Left renal cortex interstitium (tissue), 4 donors: ENCODE results near the gene SNRPA. TPM values are rescaled to one million over a fixed set of nuclear protein-coding genes. Genes with fewer than 3 reads are reported as not detected.

ENCODE experiments used
- DNase-seq, 4 donors: peaks; one replicate each; pipeline ENCODE4 v3.0.0-alpha.2; 2013; ENCODE audit warnings: low read depth in 4 of 4, low spot score in 2 of 4, missing footprints in 1 of 4
- polyA plus RNA-seq, 4 donors: library from polyadenylated mRNA; unstranded; fragments of 120-200 nt; gene quantifications; one replicate each; pipeline ENCODE4 v1.2.1, GENCODE V29; 2013; ENCODE audit not compliant: insufficient read length in 4 of 4

Gene SNRPA
- 100 to 1,000 TPM; 107 to 135 (median 124) TPM for polyA plus RNA-seq

DNA sequence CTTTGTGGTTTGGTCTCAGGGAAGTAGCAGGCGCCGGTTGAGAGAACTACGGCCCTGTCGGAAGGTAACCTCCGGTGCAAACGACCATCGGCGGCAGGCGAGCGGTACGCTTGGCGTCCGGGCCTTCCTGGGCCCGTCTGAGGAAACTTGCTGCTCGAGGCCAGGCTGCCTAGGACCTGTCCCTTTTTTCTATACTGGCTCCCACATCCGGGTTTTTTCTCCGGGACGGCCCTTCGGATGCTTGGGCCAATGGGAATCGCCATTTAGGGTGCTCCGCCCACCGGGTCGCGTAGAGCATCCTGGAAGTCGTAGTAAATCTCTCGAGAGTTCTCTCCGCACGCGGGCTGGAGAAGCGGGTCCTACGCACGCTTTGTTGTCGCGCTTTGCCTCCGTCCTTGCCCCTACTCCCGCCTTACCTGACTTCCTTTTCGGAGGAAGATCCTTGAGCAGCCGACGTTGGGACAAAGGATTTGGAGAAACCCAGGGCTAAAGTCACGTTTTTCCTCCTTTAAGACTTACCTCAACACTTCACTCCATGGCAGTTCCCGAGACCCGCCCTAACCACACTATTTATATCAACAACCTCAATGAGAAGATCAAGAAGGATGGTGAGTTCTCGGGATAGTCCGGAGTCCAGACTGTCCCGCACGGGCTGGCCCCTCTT, at the start of gene SNRPA:
TSS of gene SNRPA (plus strand) at position 330 of the 664 bp plus-strand sequence. CDS start at position 536, 206 bp downstream.
- DNase-seq, result peak in 3 of 4 donors; percentile 98 to 99 (median 99)

GRCh38 chr19:40701758-40702157, 49.2 kb upstream of the SNRPA start:
- no peak for DNase-seq

GRCh38 chr19:40702337-40703012, 48.5 kb upstream of the SNRPA start:
- DNase-seq, result no peak

DNA sequence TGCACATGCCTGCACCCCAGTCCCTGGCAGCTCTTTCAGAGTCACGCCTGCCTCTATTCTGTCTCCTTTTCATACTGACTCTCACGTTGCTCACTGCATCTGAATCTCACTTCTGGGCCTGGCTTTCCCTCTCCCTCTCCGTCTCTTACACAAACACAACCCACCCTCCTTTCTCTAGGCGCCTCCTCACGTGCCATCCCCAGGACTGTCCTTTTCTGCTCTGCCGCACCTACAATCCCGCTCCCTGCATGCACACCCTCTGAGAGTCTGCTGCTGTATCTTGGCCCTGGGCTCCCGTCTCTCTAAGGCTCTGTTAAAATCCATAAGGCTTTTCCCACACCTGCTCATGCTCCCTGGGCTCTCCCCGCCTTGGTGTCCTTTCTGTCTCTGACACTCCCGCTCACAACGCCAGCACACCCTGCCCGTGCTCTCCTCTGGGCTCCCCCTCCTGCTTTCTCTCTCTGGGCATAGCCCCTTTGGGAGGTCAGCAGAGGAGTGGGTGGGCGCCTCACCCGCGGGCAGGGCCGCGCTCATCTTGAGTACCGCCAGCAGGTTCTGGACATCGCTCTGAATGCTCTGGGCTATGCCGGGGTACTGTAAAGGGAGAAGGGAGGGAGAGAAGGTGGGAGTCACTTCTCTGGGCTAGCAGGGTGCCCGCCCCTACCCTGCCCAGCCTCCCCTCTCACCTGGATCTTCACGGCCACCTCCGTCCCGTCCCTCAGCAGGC, 47.8 kb upstream of the SNRPA start:
- no peak for DNase-seq

- no peak for DNase-seq
Observed at GRCh38 chr19:40704491-40705361, 46.3 kb upstream of the SNRPA start.

DNA sequence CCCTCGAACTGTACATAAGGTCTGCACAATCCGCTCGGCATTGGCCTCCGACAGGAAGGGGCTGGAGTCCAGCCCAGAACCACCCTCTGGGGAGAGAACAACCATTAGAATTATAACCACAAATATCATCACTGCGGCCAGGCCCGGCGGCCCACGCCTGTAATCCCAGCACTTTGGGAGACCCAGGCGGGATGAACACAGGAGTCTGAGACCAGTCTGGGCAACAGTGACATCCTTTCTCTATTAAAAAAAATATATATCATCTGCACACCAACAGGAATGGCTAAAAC, 45.7 kb upstream of the SNRPA start:
- DNase-seq, result no peak

DNA sequence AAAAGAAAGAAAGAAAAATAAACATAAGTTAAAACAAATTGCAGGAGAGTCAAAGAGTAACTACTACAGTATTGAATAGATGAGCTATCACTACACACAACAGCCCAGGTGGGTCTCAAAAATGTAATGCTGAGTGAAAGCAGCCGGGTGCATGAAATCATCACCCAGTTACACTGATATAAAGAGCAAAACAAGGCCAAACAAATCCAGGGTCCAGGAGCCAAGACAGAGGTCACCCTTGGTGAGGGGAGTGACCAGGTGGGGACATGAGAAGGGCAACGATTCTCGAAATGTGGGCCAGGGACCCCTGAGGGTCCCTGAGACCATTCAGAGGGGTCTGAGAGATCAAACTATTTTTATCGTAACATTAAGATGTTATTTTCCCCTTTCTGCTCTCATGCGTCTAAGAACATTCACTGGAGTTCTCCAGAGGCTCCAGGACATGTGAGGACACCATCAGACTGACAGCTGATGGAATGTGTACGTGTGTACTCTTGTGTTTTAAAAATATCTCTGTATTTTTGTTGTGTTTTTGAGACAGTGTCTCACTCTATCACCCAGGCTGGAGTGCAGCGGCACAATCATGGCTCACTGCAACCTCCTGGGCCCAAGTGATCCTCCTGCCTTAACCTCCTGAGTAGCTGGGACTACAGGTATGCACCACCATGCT, 44.9 kb upstream of the SNRPA start:
- DNase-seq, result no peak

GRCh38 chr19:40707615-40708014, 43.4 kb upstream of the SNRPA start:
- no peak for DNase-seq

GRCh38 chr19:40709817-40710216, 41.2 kb upstream of the SNRPA start:
- DNase-seq, result no peak

- DNase-seq, result no peak
Observed at GRCh38 chr19:40713939-40714338, 37.1 kb upstream of the SNRPA start.

- DNase-seq, result peak; percentile 84 to 92 (median 84)
Observed at GRCh38 chr19:40714441-40715299, 36.3 kb upstream of the SNRPA start.

- DNase-seq, result no peak
Observed at GRCh38 chr19:40716031-40716481, 34.9 kb upstream of the SNRPA start.

DNA sequence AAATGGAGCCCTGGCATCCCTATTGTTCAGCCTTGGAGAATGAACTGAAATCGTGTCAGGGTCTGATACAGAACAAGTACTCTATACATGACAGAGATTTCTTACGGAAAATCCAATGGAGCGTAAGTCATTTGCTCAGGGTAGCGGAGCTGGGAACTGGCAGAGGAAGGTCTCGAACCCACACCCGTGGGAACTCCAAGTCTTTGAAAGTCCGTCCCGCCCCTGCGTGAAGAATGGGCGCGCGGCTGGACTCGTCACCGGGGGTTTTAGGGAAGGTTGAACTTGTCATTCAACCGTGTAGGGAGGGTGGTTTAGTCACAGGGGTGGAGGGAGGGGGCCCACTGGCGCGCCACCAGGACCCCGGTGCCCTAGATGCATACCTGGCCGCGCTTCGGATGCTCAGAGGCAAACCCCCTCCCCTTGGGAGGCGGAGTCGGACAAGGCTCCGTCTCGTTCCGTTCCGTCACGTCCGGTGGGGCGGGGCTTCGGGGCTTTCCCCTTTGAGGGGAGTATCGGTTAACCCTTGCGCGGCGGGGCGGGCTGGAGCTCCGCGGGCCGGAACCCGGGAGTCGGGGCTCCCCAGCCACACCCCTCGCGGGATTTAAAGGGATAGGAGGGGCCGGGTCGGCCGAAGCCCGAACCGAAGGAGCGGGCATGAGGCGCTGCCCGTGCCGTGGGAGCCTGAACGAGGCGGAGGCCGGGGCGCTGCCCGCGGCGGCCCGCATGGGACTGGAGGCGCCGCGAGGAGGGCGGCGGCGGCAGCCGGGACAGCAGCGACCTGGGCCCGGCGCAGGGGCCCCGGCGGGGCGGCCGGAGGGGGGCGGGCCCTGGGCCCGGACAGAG, 34.3 kb upstream of the SNRPA start, which contains the start of the genes COQ8B and ITPKC:
TSS of gene COQ8B (minus strand) at position 405 of the 843 bp plus-strand sequence. CDS start 2,254 bp downstream, outside the sequence.
TSS of gene ITPKC (plus strand) at position 631 of the 843 bp plus-strand sequence. CDS start at position 655, 24 bp downstream.
- DNase-seq, result peak; percentile 91 to 99 (median 98)

DNA sequence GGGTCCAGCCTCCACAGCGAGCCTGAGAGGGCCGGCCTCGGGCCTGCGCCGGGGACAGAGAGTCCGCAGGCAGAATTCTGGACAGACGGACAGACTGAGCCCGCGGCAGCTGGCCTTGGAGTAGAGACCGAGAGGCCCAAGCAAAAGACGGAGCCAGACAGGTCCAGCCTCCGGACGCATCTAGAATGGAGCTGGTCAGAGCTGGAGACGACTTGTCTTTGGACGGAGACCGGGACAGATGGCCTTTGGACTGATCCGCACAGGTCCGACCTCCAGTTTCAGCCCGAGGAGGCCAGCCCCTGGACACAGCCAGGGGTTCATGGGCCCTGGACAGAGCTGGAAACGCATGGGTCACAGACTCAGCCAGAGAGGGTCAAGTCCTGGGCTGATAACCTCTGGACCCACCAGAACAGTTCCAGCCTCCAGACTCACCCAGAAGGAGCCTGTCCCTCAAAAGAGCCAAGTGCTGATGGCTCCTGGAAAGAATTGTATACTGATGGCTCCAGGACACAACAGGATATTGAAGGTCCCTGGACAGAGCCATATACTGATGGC, 33.6 kb upstream of the SNRPA start:
- no peak for DNase-seq

DNA sequence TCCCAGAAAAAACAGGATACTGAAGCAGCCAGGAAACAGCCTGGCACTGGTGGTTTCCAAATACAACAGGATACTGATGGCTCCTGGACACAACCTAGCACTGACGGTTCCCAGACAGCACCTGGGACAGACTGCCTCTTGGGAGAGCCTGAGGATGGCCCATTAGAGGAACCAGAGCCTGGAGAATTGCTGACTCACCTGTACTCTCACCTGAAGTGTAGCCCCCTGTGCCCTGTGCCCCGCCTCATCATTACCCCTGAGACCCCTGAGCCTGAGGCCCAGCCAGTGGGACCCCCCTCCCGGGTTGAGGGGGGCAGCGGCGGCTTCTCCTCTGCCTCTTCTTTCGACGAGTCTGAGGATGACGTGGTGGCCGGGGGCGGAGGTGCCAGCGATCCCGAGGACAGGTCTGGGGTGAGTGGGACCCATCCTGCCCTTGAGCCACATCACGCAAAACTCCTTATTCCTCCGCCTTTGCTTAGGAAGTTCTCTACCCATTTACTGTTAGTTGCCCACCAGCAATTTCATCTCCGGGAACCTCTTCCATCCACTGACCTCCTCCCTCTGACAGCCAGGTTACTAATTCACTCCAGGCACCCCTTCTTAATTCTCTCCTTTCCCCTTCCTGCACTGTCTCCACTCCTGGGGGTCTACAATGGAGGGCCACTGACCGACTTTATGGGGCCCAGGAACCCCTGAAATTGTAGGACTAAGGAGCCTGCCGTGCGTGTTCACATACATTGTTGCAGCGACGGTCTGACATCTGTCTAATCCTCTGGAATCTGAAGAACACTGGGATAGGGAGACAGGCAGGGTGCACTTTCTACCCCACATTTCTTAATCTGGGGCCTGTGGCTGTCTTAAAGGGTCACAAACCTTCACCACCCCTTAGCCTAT, 32.9 kb upstream of the SNRPA start:
- DNase-seq, result no peak

DNA sequence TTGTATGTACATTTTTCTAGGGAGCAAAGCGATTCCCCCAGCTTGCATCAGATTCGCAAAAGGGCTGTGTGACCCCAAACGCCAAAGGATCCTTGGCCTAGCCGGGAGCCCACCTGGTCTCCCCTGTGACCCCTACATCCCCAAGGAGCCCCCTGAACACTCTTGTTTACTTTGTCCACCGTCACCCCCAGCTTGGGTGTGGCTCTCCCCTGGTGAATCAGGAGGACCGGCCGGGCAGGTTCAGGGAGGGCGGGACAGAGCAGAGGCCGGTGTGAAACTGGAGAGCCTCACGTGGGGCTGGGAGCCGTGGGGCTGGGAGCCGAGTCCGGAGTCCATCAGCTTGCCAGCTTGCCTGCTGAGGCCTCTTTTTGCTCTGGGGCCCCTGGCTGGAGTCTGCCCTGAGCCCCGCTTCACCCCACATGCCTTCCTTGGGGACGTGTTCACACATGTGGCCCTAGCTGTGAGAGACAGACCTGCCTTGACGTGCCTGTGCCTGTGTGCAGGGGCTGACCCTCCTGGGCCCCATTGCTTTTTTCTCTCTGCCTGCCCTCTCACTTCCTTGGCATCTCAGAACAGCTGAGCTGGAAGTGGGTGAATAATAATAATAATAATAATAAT, 32.1 kb upstream of the SNRPA start:
- DNase-seq, result no peak
